Activated effector memory CD4-positive, alpha-beta T cell treated with Interleukin-2 at 50 U/mL for 16 hours (primary cell): ENCODE results near the gene PSMB7.

Experiments
- DNase-seq: peaks from one replicate; pipeline ENCODE4 v3.0.0-alpha.2; 2020

Gene PSMB7

GRCh38 chr9:124409410-124409809 lies 5.8 kb downstream of the PSMB7 start:
- DNase-seq = no peak

GRCh38 chr9:124403246-124403645 lies 12.0 kb downstream of the PSMB7 start:
- DNase-seq = no peak

GRCh38 chr9:124399968-124400940 lies 15.0 kb downstream of the PSMB7 start:
- DNase-seq = no peak

- DNase-seq = no peak
Observed at GRCh38 chr9:124399323-124399967, 15.8 kb downstream of the PSMB7 start.

- DNase-seq = no peak
Observed at GRCh38 chr9:124398191-124398935, 16.9 kb downstream of the PSMB7 start.

GRCh38 chr9:124395826-124396225 lies 19.4 kb downstream of the PSMB7 start:
- DNase-seq = no peak

GRCh38 chr9:124394596-124394995 lies 20.6 kb downstream of the PSMB7 start:
- no peak for DNase-seq

GRCh38 chr9:124394167-124394566 lies 21.1 kb downstream of the PSMB7 start:
- no peak for DNase-seq

- no peak for DNase-seq
Observed at GRCh38 chr9:124392871-124393460, 22.3 kb downstream of the PSMB7 start.

- no peak for DNase-seq
Observed at GRCh38 chr9:124392254-124392870, 22.9 kb downstream of the PSMB7 start.

GRCh38 chr9:124390794-124391658 lies 24.2 kb downstream of the PSMB7 start:
- no peak for DNase-seq

- DNase-seq = no peak
Observed at GRCh38 chr9:124389146-124389939, 25.9 kb downstream of the PSMB7 start.

- no peak for DNase-seq
Observed at GRCh38 chr9:124388275-124389048, 26.8 kb downstream of the PSMB7 start.

GRCh38 chr9:124386201-124386600 lies 29.0 kb downstream of the PSMB7 start:
- no peak for DNase-seq

- no peak for DNase-seq
Observed at GRCh38 chr9:124385623-124386022, 29.6 kb downstream of the PSMB7 start.

- DNase-seq = no peak
Observed at GRCh38 chr9:124384846-124385245, 30.4 kb downstream of the PSMB7 start.

- no peak for DNase-seq
Observed at GRCh38 chr9:124384210-124384609, 31.0 kb downstream of the PSMB7 start.

GRCh38 chr9:124381170-124381945 lies 33.9 kb downstream of the PSMB7 start:
- DNase-seq = no peak
